Liver (tissue), 9 donors: Measurements from ENCODE around the gene HNRNPC. TPM values are rescaled to one million over a fixed set of nuclear protein-coding genes. Genes with fewer than 3 reads are reported as not detected.

Source experiments
- DNase-seq: peaks from one replicate; pipeline ENCODE4 v3.0.0-alpha.2; 2017; ENCODE audit warnings: low spot score
- H3K27ac ChIP-seq, 2 donors: one replicate each; pipeline ENCODE4 v1.7.0; 2013; ENCODE audit warnings: inconsistent platforms in 2 of 2, low read length in 2 of 2, control low read depth in 1 of 2, low read depth in 1 of 2, mild to moderate bottlenecking in 1 of 2
- H3K27me3 ChIP-seq, 4 donors: one replicate each; pipeline versions ENCODE4 v1.6.1 to v1.7.0; 2013; ENCODE audit warnings: low read length in 3 of 4, inconsistent platforms in 1 of 4, mild to moderate bottlenecking in 1 of 4, moderate library complexity in 1 of 4; ENCODE audit not compliant: control insufficient read depth in 4 of 4, insufficient read depth in 4 of 4
- H3K36me3 ChIP-seq, 4 donors: one replicate each; pipeline versions ENCODE4 v1.6.1 to v1.7.0; 2013; ENCODE audit warnings: low read length in 3 of 4, mild to moderate bottlenecking in 3 of 4, low read depth in 1 of 4, moderate library complexity in 1 of 4; ENCODE audit not compliant: control insufficient read depth in 4 of 4, insufficient read depth in 3 of 4
- H3K4me1 ChIP-seq, 4 donors: one replicate each; pipeline versions ENCODE4 v1.6.1 to v1.7.0; 2013; ENCODE audit warnings: low read length in 3 of 4, mild to moderate bottlenecking in 3 of 4, moderate library complexity in 1 of 4; ENCODE audit not compliant: control insufficient read depth in 4 of 4, insufficient read depth in 4 of 4
- H3K4me3 ChIP-seq, 3 donors: one replicate each; pipeline versions ENCODE4 v1.6.1 to v1.7.0; 2013; ENCODE audit warnings: low read length in 3 of 3, control low read depth in 1 of 3, low read depth in 1 of 3, mild to moderate bottlenecking in 1 of 3
- H3K9ac ChIP-seq, 2 donors: one replicate each; pipeline ENCODE4 v1.7.0; 2013; ENCODE audit warnings: low read length in 2 of 2, mild to moderate bottlenecking in 2 of 2, moderate library complexity in 2 of 2, control low read depth in 1 of 2, low read depth in 1 of 2
- H3K9me3 ChIP-seq, 4 donors: one replicate each; pipeline versions ENCODE4 v1.6.1 to v1.7.0; 2013; ENCODE audit warnings: low read length in 3 of 4; ENCODE audit not compliant: control insufficient read depth in 4 of 4
- CTCF ChIP-seq: fragments of 150-350 bp; IDR thresholded peaks from 2 replicates; pipeline ENCODE4 v1.5.1; 2017; ENCODE audit warnings: improper control_type of control experiment, low read depth, low read length; ENCODE audit not compliant: missing input control
- EGR1 ChIP-seq, 2 donors: IDR thresholded peaks; 2 replicates each; pipeline ENCODE4 v1.6.1; 2016 to 2018; ENCODE audit warnings: antibody characterized with exemption in 2 of 2, low read depth in 2 of 2
- HNF4G ChIP-seq: IDR thresholded peaks from 2 replicates; pipeline ENCODE4 v1.6.1; 2016; ENCODE audit warnings: antibody characterized with exemption
- JUND ChIP-seq, 2 donors: IDR thresholded peaks; 2 replicates each; pipeline ENCODE4 v1.6.1; 2016; ENCODE audit warnings: antibody characterized with exemption in 2 of 2
- MAX ChIP-seq: IDR thresholded peaks from 2 replicates; pipeline ENCODE4 v1.6.1; 2016; ENCODE audit warnings: antibody characterized with exemption
- NR2F2 ChIP-seq: IDR thresholded peaks from 2 replicates; pipeline ENCODE4 v1.6.1; 2016; ENCODE audit warnings: antibody characterized with exemption
- REST ChIP-seq: IDR thresholded peaks from 2 replicates; pipeline ENCODE4 v1.6.1; 2016; ENCODE audit warnings: antibody characterized with exemption, mild to moderate bottlenecking
- RXRA ChIP-seq, 2 donors: IDR thresholded peaks; 2 replicates each; pipeline ENCODE4 v1.6.1; 2017 to 2018; ENCODE audit warnings: antibody characterized with exemption in 2 of 2, mild to moderate bottlenecking in 1 of 2
- YY1 ChIP-seq: IDR thresholded peaks from 2 replicates; pipeline ENCODE4 v1.6.1; 2016; ENCODE audit warnings: antibody characterized with exemption, mild to moderate bottlenecking
- ZBTB33 ChIP-seq: IDR thresholded peaks from 2 replicates; pipeline ENCODE4 v1.6.1; 2016; ENCODE audit warnings: antibody characterized with exemption
- WGBS: extraction: QIAGEN DNeasy Blood & Tissue Kit; methylation state at CpG from one replicate; pipeline ENCODE4 v1.1.7; 2013; 5-methylcytosine and 5-hydroxymethylcytosine counted together
- polyA plus RNA-seq, 2 donors: library from polyadenylated mRNA; stranded (reverse) in 1 of 2; unstranded in 1 of 2; fragments of 200-250 nt in 1 of 2; fragments of >200 nt in 1 of 2; fragmentation: Nextera tagmentation in 1 of 2; extraction: Ambion mirVana in 1 of 2; gene quantifications; one replicate each; pipeline versions ENCODE4 v1.2.1 to v1.2.3, GENCODE V29; 2013 to 2015
- total RNA-seq, 2 donors: library from RNA; depleted of rRNA; stranded (reverse); fragments of >200 nt; gene quantifications; one replicate each; pipeline ENCODE4 v1.2.3, GENCODE V29; 2014
- donor health status: healthy.
- donor health status: healthy.
- donor health status: healthy.
- donor health status: healthy.
- donor health status: healthy.

HNRNPC gene
- total and polyA plus RNA-seq, 4 donors, result 119 to 384 (median 270) TPM

- H3K9ac ChIP-seq, result no peak overlapping the region
- no peak overlapping the region for H3K27ac ChIP-seq
- TF ChIP-seq REST (no peak), MAX (no peak), HNF4G (no peak), ZBTB33 (no peak), EGR1 (IDR thresholded peaks at IDR 0.05; ENCODE audit: low read depth in 2 of 2) (no peak), CTCF (no peak), YY1 (no peak), NR2F2 (no peak), RXRA (IDR thresholded peaks at IDR 0.05) (no peak), JUND (IDR thresholded peaks at IDR 0.05) (no peak)
- no peaks in the 10 kb centered on the region for H3K9me3 ChIP-seq
- 78% methylated on average over 4 of the region's 4 CpGs for WGBS
- no peak for DNase-seq
- H3K36me3 ChIP-seq, result no peaks in the 10 kb centered on the region
- H3K4me3 ChIP-seq, result no peak overlapping the region
- H3K27me3 ChIP-seq, result no peaks in the 10 kb centered on the region
- no peaks in the 10 kb centered on the region for H3K4me1 ChIP-seq
Observed at GRCh38 chr14:21160061-21160610, 109.1 kb downstream of the HNRNPC start.

Other genes with a start within 250 kb of the HNRNPC start
- gene NDRG2, start 244.4 kb downstream of the HNRNPC start, total RNA-seq, result 100 to 1,000 TPM; 107 to 191 TPM
- 100 to 1,000 TPM in 1 of 2 donors, 10 to 100 TPM in 1; 72.9 to 156 TPM for gene NDRG2, start 244.4 kb downstream of the HNRNPC start, polyA plus RNA-seq
- 1 to 10 TPM; 1.6 to 5.9 TPM for gene TPPP2, start 239.2 kb downstream of the HNRNPC start, total RNA-seq
- gene TPPP2, start 239.2 kb downstream of the HNRNPC start, polyA plus RNA-seq, result 1 to 10 TPM; 1.5 to 1.6 TPM
- gene RNASE13, start 234.6 kb downstream of the HNRNPC start, total RNA-seq, result under 1 TPM; 0.05 to 0.08 TPM
- gene RNASE13, start 234.6 kb downstream of the HNRNPC start, polyA plus RNA-seq, result not detected
- under 1 TPM in 1 of 2 donors, not detected in 1; 0.33 TPM for gene RNASE7, start 227.1 kb downstream of the HNRNPC start, total RNA-seq
- gene RNASE7, start 227.1 kb downstream of the HNRNPC start, polyA plus RNA-seq, result under 1 TPM; 0.11 to 0.12 TPM
- not detected for gene RNASE8, start 211.6 kb downstream of the HNRNPC start, total RNA-seq
- not detected for gene RNASE8, start 211.6 kb downstream of the HNRNPC start, polyA plus RNA-seq
- gene ARHGEF40, start 199.1 kb downstream of the HNRNPC start, total RNA-seq, result 10 to 100 TPM; 19.8 to 42.5 TPM
- gene ARHGEF40, start 199.1 kb downstream of the HNRNPC start, polyA plus RNA-seq, result 10 to 100 TPM in 1 of 2 donors, 1 to 10 TPM in 1; 9.3 to 14.0 TPM
- 1 to 10 TPM; 4.7 to 6.2 TPM for gene ZNF219, start 170.8 kb downstream of the HNRNPC start, total RNA-seq
- gene ZNF219, start 170.8 kb downstream of the HNRNPC start, polyA plus RNA-seq, result 10 to 100 TPM in 1 of 2 donors, 1 to 10 TPM in 1; 1.3 to 10.5 TPM
- gene TMEM253, start 168.4 kb downstream of the HNRNPC start, total RNA-seq, result under 1 TPM; 0.19 to 0.25 TPM
- under 1 TPM in 1 of 2 donors, not detected in 1; 0.14 TPM for gene TMEM253, start 168.4 kb downstream of the HNRNPC start, polyA plus RNA-seq
- gene OR5AU1, start 113.4 kb downstream of the HNRNPC start, total RNA-seq, result not detected
- not detected for gene OR5AU1, start 113.4 kb downstream of the HNRNPC start, polyA plus RNA-seq
- 1 to 10 TPM in 1 of 2 donors, under 1 TPM in 1; 0.42 to 1.3 TPM for gene RPGRIP1, start 10.6 kb upstream of the HNRNPC start, total RNA-seq
- under 1 TPM; 0.27 to 0.38 TPM for gene RPGRIP1, start 10.6 kb upstream of the HNRNPC start, polyA plus RNA-seq
- gene SUPT16H, start 114.6 kb upstream of the HNRNPC start, total RNA-seq, result 10 to 100 TPM; 27.9 to 51.6 TPM
- gene SUPT16H, start 114.6 kb upstream of the HNRNPC start, polyA plus RNA-seq, result 10 to 100 TPM; 18.6 to 19.8 TPM
- 10 to 100 TPM; 27.3 to 29.5 TPM for gene CHD8, start 186.7 kb upstream of the HNRNPC start, total RNA-seq
- 10 to 100 TPM in 1 of 2 donors, 1 to 10 TPM in 1; 9.6 to 11.1 TPM for gene CHD8, start 186.7 kb upstream of the HNRNPC start, polyA plus RNA-seq
- 10 to 100 TPM; 14.2 to 60.9 TPM for gene RAB2B, start 207.5 kb upstream of the HNRNPC start, total RNA-seq
- 1 to 10 TPM; 4.2 to 6.6 TPM for gene RAB2B, start 207.5 kb upstream of the HNRNPC start, polyA plus RNA-seq
- gene TOX4, start 207.8 kb upstream of the HNRNPC start, total RNA-seq, result 10 to 100 TPM; 18.3 to 22.4 TPM
- gene TOX4, start 207.8 kb upstream of the HNRNPC start, polyA plus RNA-seq, result 10 to 100 TPM; 16.9 to 29.8 TPM
- 10 to 100 TPM; 26.0 to 50.8 TPM for gene METTL3, start 241.9 kb upstream of the HNRNPC start, total RNA-seq
- 10 to 100 TPM; 10.5 to 23.8 TPM for gene METTL3, start 241.9 kb upstream of the HNRNPC start, polyA plus RNA-seq